T follicular helper cell (primary cell): ENCODE results near the gene ATP10D.
"Not testable (repeated sequence)": the region's sequence is repeated elsewhere in the genome, so short reads cannot be mapped to it uniquely, and the experiment has no call there.

Experiments used
- DNase-seq: peaks from one replicate; pipeline ENCODE4 v3.0.0-alpha.2; 2020; ENCODE audit warnings: low read depth

Gene ATP10D

DNA sequence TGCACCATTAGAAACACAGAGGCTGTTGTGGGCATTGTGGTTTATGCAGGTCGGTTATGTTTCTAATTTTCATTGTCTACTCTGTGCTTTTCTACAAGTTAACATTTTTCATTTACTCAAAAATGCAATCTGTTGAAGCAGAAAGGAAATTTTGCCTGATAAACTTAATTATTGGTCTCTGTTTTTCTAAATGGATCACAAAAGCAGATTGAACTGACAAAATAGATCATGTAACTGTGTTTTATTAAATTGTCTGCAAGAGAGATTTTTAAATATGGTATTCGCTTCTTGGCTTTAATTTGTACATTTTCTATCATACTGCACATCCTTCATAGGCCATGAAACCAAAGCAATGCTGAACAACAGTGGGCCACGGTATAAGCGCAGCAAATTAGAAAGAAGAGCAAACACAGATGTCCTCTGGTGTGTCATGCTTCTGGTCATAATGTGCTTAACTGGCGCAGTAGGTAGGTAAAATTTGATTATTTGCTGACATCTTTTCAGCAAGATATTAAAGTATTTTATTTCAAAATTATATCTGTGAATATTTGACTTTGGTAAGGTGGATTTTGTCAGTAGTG lies 50.6 kb downstream of the ATP10D start:
- DNase-seq: no peak

GRCh38 chr4:47536966-47537365 lies 51.9 kb downstream of the ATP10D start:
- DNase-seq: no peak

- no peak for DNase-seq
These were observed 53.2 kb downstream of the ATP10D start for GRCh38 chr4:47538111-47538824.

DNA sequence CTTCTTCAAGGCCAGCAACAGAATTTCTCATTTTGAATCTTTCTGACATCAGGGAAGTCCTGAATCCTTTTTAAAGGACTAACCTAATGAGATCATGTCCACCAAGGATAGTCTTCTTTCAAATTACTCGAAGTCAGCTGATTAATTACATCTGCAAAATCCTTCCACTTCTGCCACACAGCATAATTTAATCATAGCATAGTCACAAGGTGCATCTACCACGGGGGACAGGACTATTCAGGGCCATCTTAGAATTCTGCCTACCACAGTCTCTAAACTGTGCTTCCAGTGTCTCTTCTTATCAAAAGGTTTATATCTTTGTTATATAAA lies 53.7 kb downstream of the ATP10D start:
- no peak for DNase-seq

- DNase-seq: not testable (repeated sequence)
These were observed 57.6 kb downstream of the ATP10D start for GRCh38 chr4:47542640-47543039.

GRCh38 chr4:47543331-47543730 lies 58.3 kb downstream of the ATP10D start:
- no peak for DNase-seq

- not testable (repeated sequence) for DNase-seq
These were observed 65.3 kb downstream of the ATP10D start for GRCh38 chr4:47550357-47550756.

- no peak for DNase-seq
These were observed 65.9 kb downstream of the ATP10D start for GRCh38 chr4:47550899-47551548.

GRCh38 chr4:47551682-47552081 lies 66.6 kb downstream of the ATP10D start:
- DNase-seq: no peak

- DNase-seq: no peak
These were observed 68.5 kb downstream of the ATP10D start for GRCh38 chr4:47553329-47554125.

DNA sequence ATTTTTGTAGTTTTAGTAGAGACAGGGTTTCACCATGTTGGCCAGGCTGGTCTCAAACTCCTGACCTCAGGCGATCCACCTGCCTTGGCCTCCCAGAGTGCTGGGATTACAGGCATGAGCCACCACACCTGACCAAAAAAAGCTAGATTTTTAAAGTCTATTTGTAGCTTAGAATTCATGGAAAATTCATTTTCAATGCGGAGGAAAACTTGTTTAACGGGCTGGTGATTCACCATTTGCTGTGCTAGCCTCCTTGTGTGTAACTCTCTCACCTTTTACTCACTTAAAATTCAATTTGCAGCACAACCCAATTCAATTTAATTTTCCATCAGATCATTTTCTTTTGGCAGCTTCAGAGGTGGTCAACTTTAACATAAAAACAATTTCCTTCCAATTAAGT lies 70.8 kb downstream of the ATP10D start:
- not testable (repeated sequence) for DNase-seq

DNA sequence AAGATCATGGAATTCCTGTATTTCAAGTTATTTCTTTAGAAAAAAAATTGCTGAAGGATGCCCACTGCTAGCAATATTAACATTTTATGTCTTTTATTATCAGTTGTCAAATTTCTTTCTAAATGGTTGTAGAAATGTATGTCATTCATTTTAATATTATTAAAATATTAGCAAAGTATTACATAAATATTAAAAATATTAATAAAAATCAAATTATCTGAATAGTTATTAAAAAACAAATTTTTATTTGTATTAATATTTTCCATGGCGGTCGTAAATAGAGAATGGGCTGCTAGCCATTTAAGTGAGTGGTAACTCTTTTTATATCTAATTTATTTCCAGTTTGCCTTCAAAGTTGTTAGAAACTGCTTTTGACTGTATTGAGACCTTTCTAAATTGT lies 72.2 kb downstream of the ATP10D start:
- no peak for DNase-seq

- DNase-seq: no peak
These were observed 75.6 kb downstream of the ATP10D start for GRCh38 chr4:47560682-47561081.

GRCh38 chr4:47561331-47561730 lies 76.3 kb downstream of the ATP10D start:
- DNase-seq: no peak

DNA sequence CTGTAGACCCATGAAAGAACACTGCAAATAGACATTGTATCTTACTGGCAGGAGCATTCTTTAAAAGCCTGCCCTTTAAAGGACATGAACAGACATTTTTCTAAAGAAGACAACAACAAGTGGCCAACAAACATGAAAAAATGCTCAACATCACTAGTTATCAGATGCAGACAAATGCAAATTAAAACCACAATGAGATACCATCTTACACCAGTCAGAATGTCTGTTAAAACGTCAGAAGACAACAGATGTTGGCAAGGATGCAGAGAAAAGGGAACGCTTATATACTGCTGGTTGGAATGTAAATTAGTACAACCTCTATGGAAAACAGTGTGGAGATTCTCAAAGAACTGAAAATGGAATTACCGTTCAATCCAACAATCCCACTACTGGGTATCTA lies 77.2 kb downstream of the ATP10D start:
- DNase-seq: no peak

DNA sequence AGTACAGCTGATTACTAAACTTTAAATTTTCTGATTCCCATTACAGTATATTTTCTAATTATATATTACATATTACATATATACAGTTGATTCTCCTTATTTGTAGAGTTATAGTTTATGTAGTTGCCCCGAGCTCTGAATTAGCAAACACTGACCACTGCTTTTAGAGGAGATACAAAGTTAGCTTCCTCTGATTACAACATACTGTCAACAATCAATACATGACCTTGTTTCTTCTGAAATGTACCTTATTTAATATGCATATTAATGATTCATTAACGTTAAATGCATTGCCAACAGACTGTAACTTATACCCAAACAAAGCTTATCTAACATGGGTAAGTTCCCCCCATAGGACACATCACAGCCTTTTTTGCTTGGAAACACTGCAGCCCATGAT lies 81.5 kb downstream of the ATP10D start:
- DNase-seq: no peak

GRCh38 chr4:47566969-47567368 lies 81.9 kb downstream of the ATP10D start:
- no peak for DNase-seq

DNA sequence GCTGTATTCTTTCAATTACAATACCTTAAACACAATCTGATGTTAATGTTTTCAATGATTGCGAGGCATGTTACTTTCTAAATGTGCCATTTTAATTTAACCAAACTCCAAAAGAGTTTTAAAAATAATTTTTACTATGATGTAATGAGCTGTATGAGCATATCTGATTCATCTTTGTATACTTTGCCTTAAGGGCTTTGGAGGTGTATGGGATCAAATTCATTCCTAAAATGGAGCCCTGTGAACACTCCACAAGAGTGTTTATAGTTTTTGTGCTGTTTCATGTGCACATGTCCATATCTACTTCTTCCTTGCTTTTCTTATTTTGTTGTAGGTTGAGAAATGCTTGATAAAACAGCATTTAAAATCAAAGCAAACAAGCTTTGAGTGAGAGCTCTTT lies 82.4 kb downstream of the ATP10D start:
- DNase-seq: no peak

GRCh38 chr4:47570816-47571215 lies 85.7 kb downstream of the ATP10D start:
- no peak for DNase-seq

DNA sequence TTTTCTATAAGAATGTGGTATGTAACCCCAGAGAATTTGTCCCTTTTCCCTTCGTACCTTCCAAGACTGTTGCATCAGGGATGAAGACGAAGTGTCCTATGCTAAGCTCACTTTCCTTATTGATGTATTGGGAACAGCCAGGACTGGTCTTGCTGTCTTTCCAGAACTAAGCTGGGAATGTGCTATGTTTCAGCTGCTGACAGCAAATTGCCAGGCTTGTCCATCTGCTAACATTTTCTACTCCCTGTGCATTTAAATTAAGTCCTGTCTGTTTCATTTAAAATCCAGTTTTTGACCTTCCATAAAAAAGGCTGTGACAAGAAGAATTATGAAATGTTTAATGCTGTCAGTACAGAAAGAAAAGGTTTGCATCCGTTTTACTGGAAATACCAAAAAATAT lies 87.9 kb downstream of the ATP10D start:
- DNase-seq: no peak

DNA sequence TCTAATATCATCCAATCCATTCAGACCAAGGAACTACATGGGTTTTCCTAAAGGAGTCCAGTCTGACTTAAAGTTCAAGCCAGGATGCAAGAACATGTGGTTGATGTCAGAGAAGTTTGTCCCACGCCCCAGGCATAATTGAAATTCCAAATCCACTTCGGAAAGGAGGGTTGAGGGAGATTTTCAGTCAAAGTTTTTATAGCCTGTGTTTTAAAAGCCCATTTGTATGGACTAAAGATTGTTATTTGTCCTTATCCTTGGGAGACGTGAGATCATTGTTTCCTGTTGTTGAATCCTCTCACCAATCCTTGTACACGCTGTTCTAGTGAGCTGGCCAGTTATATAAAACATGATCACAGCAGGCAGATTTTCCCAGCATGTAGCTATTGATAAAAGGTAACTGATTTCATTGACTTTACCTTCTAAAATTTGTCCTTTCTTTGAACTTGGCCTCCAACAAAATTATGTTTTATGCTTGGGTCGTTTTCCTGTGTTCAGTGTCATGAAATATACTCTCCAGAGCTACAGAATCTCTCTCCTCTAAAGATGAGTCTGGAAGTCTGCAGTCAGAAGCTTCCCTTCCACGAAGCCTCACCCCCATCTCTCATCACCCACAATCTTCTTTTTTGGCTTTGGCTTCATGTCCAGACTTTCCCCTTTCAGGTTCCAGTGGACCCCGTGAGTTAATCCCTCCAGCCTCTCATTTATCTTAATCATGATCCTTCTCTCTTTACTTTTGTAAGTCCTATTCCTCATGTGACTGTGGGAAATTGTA lies 92.9 kb downstream of the ATP10D start:
- no peak for DNase-seq

DNA sequence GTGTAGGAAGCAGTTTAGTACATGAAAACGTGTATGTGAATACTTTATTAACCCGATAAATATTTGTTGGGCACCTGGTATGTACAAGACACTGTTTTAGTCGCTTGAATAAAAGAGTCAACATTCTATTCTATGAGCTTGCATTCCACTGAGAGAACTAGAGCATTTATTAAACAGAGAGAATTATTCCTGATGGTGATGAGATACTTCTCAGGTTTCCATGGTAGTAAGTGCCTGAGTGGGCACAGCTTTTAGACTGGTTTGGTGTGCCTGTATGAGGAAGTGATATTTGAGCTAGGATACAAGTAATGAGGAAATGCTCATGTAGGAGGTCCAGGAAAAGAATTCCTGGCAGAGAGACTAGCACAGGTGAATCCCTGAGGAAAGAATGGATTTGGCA lies 94.2 kb downstream of the ATP10D start:
- DNase-seq: no peak
